ENCODE data around the gene C1QTNF9.
"Not testable (repeated sequence)": the region's sequence is repeated elsewhere in the genome, so short reads cannot be mapped to it uniquely, and the experiment has no call there.

The C1QTNF9 gene

DNA sequence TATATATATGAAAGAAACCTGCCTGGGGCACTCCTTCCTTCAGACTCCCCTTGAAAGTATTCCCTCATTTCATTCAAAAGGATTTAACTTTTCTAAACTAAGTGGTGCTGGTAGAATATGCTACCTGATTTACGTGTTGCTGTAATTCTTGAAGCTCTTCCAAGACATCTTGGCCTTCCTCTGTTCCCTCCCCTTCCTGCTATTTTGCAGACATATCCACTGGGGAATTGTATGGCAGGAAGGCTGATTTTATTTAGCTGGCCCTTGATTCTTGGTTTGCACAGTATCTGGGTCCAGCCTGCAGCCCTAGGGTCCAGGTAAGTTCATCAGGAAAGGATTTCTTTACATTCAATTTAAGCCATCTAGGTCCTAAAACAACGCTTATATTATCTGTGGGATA is at the start of gene C1QTNF9:
Gene C1QTNF9, plus strand, starts transcription at position 281 of the 400 bp plus-strand sequence. CDS start 6,424 bp downstream, outside the sequence.
- DNase-seq, result not testable (repeated sequence)

DNA sequence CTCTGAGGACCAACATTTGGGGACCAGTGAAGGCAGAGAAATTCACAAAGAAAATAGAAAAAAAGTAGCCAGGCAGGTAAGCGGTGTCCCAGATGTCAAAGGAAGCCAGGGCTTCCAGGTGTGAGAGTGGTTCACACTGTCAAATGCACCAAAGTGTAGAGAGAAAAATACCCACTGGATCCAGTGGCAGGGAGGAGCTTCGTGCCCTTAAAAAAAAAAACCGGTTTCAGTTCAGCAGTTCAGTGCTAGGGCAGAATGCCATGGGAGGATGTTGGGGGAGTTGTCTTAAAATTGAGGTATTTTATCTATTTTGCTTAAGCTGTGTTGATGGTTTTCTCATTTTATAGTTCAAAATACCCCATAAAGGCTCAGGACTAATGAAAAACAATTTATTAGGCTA is 47.8 kb upstream of the C1QTNF9 start:
- no peak for DNase-seq

GRCh38 chr13:24263632-24264031 is 45.7 kb upstream of the C1QTNF9 start:
- no peak for DNase-seq

- peak; percentile 79 for DNase-seq
These were observed 44.4 kb upstream of the C1QTNF9 start for GRCh38 chr13:24264976-24265375.

- no peak for DNase-seq
These were observed 43.9 kb upstream of the C1QTNF9 start for GRCh38 chr13:24265453-24265852.

- no peak for DNase-seq
These were observed 42.1 kb upstream of the C1QTNF9 start for GRCh38 chr13:24267274-24267673.

DNA sequence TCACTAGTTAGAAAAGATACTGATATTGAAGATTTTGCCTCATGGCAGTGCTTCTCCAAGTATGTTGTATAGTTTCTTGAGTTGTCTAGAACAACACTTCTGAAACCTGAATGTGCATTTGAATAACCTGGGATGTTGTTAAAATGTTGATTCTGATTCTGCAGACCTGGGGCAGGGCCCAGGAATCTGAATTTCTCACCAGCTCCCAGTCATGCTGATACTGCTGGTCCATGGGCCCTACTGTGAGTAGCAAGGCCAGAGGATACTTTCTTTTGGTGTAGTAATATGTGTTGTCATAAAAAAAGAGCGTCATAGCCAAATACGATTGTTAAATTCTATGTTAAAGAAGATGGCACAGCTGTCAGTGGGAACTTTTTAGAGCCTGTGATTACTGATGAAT is 41.6 kb upstream of the C1QTNF9 start:
- DNase-seq, result no peak

- no peak for DNase-seq
These were observed 39.6 kb upstream of the C1QTNF9 start for GRCh38 chr13:24269821-24270220.

DNA sequence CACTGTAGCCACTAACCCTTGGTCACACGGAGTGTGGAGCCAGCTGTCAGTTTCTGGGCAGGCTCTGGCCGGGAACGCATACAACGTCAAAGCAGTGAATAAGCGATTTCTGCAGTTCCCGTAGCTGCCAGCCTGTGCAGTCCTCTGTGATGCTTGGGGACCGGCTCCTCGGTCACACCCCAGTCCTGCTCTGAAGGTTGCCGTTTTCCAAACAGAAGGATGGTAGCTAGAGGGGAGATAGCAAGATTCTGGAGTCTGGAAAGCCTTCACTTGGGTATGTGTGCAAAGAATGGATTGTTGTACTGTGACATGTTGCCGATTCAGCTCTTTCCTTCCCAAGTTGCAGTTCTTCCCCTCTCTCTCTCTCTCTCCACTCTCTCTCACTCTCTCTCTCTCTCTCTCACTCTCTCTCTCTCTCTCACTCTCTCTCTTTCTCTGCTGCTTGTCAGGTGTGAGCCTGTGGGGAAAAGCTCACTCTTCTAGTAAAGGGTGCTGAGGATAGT is 38.7 kb upstream of the C1QTNF9 start:
- peak; percentile 49 for DNase-seq

GRCh38 chr13:24271231-24271600 is 38.2 kb upstream of the C1QTNF9 start:
- no peak for DNase-seq

DNA sequence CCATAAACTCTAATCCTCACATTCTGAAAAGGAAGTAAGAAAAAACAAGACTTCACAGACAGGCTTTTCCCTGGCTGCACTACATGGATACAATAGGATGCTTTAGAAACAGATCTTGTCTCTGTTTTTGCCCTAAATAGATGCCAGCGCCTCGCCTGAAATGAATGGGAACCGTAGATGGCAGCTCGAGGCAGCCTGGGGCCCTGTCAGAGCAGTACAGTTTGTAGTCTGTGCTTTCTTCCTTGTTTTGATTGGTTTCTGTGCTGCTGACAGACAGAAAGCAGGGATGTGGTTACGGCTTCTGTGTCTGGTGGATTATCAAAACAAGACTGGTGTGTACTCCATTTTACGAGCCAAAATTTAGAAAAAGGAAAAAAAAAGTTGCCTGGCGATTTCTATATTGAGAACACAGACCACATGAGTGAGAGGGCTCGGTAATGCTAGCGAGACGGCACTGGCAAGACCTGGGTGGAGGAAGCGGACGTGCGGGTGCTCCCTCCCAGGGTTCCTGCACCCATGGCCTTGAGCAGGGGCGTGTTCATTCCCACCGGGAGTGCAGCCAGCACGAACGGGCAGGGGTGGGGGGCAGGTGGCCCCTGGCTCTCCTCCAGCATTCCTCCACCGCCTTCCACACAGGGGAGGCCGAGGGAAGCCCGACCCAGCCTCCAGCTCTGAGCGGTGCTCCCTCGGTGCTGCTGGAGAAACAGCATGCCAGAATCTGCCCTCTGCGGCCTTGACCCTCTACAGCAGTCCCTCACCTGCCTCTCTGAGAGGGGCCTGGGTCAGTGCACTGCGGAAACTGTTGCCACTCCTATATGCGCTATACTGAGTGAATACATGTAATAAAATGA is 37.6 kb upstream of the C1QTNF9 start:
- peak; percentile 69 for DNase-seq

GRCh38 chr13:24272452-24273161 is 36.8 kb upstream of the C1QTNF9 start:
- DNase-seq, result no peak

- DNase-seq, result no peak
These were observed 35.5 kb upstream of the C1QTNF9 start for GRCh38 chr13:24273926-24274325.

GRCh38 chr13:24274452-24275021 is 34.8 kb upstream of the C1QTNF9 start:
- DNase-seq, result peak; percentile 69

GRCh38 chr13:24275041-24275440 is 34.3 kb upstream of the C1QTNF9 start:
- no peak for DNase-seq

DNA sequence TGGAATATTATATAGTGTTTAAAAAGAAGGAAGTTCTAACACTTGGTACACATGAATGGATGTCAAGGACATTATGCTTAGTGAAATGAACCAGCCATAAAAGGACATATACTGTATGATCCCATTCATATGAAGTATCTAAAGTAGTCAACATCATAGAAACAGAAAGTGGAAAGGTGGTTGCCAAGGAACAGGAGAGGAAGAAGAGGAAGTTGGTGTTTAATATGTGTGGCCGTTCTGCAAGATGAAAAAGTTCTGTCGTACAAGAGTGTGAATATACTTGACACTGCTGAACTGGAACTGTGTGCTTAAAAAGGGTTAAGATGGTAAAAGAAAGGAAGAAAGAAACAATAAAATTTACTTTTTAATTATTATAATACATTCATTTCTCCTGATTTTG is 33.1 kb upstream of the C1QTNF9 start:
- DNase-seq, result no peak

DNA sequence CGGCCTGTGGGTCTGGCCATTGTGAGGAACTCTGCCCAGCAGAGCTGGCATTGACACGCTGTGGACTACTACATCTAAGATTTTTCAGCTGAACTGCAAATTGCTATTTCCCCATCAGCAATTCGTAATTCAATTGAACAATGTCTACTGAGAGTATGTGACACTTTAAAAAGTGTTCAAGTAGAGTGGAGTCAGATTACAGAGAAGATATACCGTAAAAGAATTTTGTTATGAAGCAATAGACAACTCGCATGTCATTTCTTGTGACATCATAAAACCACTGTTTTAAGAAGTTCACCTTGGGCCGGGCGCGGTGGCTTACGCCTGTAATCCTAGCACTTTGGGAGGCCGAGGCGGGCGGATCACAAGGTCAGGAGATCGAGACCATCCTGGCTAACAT is 32.5 kb upstream of the C1QTNF9 start:
- no peak for DNase-seq

DNA sequence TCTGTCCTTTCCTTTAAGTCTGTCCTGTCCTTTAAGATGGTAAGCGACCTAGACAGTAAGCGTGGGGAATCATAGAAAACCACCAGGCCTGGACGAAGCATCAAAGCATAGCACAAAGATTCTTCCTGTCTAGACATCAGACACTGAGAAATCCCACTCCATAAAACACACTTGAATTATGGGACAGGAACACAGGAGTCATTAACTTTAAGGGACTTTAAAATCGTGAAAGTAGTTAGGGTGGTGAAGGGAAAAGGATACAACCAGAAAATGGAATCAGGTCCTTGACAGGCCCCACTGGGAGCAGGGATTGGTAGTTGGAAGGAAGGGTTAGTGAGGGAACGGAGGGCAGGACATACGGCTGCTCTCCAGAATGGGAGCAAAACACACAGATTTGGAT is 31.6 kb upstream of the C1QTNF9 start:
- DNase-seq, result no peak

GRCh38 chr13:24279327-24280110 is 29.9 kb upstream of the C1QTNF9 start:
- no peak for DNase-seq

DNA sequence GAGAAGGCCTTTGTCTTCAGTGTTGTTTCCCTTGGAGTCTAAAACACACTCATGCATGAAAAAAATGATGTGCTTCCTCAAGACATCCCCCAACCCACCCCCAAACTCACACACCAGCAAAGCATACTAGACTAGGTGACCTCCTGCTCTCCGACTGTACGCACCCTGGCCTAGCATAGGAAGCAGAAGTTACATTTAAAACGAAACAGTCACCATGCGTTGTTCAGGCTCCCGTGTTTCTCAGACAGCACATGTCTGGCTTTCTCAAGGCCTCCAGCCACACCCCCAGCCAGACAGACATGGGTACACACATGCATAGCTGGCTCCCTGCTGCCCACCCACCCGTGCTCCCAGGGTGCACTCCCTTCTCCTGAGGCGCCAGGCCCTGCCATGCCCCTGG is 28.7 kb upstream of the C1QTNF9 start:
- no peak for DNase-seq

- no peak for DNase-seq
These were observed 28.0 kb upstream of the C1QTNF9 start for GRCh38 chr13:24281188-24282008.

DNA sequence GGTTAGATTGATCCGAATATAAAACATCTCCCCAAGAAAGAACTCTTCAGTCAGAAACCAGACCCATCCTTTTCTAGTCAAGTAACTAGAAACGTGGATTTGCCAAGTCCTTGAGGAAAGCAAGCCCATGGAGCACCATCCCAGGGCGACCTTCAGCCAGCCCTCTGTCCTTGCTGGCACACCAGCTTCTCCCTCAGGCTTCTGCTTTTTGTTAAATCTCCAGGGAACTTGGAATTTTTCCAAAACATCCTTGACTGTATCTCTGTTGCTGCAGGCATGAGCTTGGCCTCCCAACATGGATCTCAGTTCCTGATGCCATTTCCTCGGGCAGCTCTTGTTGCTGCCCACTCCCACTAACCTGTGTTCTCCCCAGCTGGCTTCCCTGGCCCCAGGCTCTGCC is 27.1 kb upstream of the C1QTNF9 start:
- DNase-seq, result no peak

Measured in activated CD4-positive, alpha-beta T cell treated with anti-CD3 and anti-CD28 coated beads, Interleukin-2, amount 50 U/mL, for 1 hour (primary cell).